GM12874 (cell line): Measurements from ENCODE around the gene SULT4A1.

Experiments used
- TF ChIP-seq, protein P1 (sequence below): IDR thresholded peaks from 2 replicates; pipeline ENCODE4 v1.5.1; 2011; ENCODE audit warnings: low read depth, mild to moderate bottlenecking, control low read depth, low read length, moderate library complexity; ENCODE audit not compliant: insufficient read depth

SULT4A1 gene

DNA sequence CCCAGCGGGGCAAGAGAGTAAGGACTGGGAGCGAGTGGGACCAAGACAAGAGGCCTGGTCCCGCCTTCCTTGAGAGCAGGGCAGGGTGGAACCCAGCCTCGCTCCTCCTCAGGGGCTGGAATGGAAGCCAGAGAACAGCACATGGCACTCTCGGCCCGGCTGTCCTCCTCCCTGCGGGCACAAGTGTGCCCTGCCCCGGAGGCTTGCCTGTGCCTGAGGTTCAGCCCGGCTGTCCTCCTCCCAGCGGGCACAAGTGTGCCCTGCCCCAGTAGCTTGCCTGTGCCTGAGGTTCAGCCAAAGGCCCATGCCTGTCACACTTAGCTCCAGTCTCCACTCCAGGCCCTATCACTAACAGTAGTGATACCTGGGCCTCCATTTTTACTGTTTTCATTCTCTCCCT is 24.2 kb downstream of the SULT4A1 start:
- TF ChIP-seq, protein P1, sequence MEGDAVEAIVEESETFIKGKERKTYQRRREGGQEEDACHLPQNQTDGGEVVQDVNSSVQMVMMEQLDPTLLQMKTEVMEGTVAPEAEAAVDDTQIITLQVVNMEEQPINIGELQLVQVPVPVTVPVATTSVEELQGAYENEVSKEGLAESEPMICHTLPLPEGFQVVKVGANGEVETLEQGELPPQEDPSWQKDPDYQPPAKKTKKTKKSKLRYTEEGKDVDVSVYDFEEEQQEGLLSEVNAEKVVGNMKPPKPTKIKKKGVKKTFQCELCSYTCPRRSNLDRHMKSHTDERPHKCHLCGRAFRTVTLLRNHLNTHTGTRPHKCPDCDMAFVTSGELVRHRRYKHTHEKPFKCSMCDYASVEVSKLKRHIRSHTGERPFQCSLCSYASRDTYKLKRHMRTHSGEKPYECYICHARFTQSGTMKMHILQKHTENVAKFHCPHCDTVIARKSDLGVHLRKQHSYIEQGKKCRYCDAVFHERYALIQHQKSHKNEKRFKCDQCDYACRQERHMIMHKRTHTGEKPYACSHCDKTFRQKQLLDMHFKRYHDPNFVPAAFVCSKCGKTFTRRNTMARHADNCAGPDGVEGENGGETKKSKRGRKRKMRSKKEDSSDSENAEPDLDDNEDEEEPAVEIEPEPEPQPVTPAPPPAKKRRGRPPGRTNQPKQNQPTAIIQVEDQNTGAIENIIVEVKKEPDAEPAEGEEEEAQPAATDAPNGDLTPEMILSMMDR: no peak

DNA sequence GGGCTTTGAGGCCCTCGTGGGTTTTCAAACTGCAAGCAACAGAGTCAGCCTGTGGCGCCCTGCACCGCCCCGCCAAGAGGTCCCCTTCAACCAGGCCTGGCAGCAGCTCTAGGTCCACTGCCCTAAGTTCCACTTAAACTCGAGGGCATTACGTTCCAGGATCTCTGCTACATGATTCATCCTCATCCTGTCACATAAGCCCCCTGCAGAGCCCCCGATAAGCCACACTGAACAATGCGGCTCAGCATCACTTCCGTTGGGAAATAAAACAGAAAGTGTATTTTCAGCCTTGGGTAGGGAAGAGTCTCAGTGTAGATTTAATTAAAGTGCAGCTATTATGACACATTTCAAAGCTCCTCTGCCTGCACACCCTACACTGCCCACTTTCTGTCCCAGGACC is 24.6 kb downstream of the SULT4A1 start:
- TF ChIP-seq, protein P1: no peak

DNA sequence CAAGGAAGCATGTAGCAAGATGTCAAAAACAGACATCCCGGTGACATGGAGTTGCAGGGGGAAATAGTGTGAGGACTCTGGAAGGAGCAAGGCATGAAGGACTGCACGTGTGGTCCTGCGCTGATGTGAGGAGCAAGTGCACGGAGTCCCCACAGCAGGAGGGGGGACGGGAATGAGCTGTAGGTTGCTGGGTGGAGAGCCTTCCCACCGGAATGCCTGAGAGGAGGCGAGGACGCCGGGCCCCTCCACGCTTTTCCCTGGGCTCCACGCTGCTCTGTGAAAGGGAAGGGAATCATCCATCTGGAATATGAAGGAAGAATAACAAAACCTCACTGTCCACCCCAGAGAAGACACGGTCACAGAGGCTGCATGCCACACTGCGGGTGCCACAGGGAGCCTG is 26.6 kb downstream of the SULT4A1 start:
- TF ChIP-seq, protein P1: no peak

DNA sequence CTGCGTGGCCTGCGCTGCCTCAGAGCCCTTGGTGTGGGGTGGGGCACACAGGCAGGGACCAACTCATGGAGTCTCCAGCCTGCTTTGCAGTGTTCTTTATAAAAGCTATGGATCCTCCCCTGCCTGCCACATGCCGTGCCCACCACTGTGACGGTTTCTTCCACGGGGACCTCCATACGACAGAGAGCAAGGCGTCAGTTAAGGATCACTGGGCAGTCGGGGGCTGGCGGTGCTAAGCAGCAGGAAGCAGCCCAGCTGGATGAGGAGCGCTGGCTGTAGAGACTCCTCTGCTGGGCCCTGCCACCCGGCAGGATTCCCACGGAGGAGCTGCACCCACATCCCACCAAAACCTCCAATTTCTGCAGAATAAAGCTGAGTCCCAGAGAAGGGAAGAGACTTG is 27.1 kb downstream of the SULT4A1 start:
- TF ChIP-seq, protein P1: no peak

DNA sequence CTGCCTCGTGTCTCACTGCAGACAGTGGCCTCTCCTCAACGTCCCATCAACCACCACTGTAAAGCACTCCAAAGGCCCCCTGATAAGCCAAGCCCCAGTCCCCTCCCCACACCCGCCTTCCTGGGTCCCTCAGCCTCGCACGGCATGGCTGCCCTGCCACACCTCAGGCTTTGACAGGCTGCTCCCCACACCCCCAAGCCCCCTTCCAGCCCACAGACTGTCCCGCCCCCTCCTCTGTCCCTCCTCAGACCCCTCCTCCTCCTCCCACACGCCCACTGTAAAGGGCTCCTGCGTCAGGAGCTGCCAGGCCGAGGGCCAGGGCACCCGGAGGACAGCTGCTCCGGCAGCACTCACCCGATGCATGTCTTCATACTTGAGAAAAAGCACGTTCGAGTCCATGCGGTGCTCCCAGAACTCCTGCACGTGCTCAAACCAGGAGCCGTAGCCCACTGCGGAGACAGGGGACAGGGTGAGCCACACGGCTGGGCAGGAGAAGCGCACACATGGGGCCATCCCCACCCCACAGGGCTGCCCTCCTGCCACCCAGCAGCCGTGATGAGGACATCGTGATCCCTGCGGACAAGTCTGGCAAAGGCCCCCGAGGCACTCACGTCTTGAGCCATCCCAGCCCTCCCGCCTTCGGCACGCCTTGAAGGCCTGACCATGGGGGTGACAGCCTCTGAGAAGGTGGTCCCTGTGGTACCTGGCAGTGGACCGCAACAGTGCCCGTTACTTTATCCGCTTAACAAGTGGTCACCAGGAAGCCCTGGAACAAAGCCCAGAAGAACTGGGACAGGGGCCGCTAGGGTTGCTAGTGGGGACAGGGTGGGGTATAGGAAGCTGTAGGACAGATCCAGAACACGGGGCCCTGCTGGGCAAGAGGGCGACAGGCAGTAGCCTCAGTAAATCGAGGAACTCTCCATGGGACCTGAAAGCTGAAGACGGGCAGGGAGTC is 28.8 kb downstream of the SULT4A1 start:
- TF ChIP-seq, protein P1: no peak

DNA sequence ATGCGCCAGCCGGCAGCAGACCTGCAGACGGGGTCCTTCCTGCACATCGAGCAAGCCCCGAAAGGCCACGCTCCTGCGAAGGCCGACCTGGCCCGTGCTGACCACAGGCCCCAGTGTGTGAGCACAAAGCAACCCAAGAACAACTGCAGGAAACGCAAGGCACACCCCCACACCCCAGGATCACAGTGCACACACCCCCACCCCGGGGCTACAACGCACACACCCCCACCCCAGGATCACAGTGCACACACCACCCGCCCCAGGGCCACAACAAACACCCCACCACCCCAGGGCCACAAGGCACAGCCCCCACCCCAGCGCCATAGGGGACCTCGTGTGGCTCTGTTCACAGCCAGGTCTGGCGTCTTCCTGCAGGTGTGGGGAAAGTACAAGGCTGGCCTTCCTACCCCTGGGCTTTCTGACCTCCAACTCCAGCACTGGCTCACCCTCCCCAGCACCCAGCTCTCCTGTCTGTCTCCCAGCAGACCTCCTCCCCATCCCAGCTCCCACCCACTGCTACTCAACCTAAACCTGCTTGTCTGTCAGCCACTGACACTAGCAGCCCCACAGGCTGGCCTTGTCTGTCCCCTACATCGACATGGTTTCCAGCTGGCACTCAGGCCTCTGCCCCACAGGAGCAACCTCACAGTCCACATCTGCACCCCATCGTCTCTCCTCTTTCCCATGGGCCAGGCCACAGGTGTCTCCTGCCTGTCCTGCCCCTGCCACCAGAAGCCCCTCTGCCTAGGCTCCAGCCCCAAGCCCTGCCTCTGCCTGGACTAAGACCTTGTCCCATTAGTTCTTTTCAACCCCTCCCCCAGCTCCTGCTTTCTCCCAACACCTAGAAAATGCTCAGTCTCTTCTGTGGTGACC is 29.7 kb downstream of the SULT4A1 start:
- TF ChIP-seq, protein P1: no peak

DNA sequence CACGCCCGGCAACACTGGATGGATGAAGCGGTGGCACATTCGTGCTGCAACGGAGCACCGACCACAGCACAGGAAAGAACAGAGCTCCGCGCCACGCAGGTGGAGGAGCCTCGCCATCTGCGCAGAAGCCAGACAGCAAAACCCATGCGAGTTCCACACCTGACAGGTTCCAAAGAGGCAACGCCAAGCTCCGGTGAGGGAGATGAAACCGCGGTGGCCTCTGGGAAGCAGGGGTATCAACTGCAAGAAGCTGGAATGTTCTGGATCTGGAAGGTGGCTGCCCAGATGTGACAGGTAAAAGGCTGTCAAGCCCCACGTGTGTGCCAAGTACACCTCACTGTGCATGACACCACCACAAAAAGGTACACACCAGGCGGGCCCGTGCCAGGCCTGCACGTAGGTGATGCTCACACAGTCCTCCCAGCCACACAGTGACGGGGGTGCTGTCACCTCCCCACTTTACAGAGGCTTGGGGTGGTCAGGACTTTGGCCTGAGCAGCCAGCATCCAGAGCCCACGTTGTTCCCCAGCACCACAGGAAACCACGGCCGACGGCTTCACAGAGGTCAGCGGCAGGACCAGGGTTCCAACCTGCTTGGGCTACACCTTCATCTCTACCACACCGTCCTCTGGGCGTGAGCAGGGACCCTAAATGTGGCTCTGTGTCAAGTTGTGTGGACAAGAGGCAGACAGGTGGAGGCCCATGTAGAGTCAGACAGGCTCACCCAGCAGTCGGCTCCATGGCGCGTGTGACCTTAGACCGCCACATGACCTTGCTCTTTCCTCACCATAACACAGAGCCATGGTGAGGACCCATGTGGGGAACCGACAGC is 30.5 kb downstream of the SULT4A1 start:
- TF ChIP-seq, protein P1: no peak
